Neural progenitor cell (in vitro differentiated cells): ENCODE data around the gene MBP. TPM values are rescaled to one million over a fixed set of nuclear protein-coding genes. Genes with fewer than 3 reads are reported as not detected.
A peak's percentile ranks its signal among the peaks of the same experiment; 100 is the strongest.

Experiments used
- DNase-seq: peaks from one replicate; pipeline ENCODE4 v3.0.0-alpha.2; 2016; ENCODE audit warnings: low spot score
- H2AFZ ChIP-seq: fragments of 200-600 bp; sonication (generic); replicated peaks from 2 replicates; pipeline ENCODE4 v1.6.1; 2016; ENCODE audit warnings: antibody characterized with exemption
- H3F3A ChIP-seq: fragments of 200-600 bp; sonication (generic); 2 replicates; pipeline ENCODE4 v1.6.1; 2016; ENCODE audit warnings: antibody characterized with exemption, low read depth
- H3K27ac ChIP-seq: fragments of 200-600 bp; sonication (generic); 2 replicates; pipeline ENCODE4 v1.5.1; 2016; ENCODE audit warnings: mild to moderate bottlenecking
- H3K27me3 ChIP-seq: fragments of 200-600 bp; sonication (generic); 2 replicates; pipeline ENCODE4 v1.6.1; 2016; ENCODE audit warnings: mild to moderate bottlenecking, moderate library complexity
- H3K36me3 ChIP-seq: fragments of 200-600 bp; sonication (generic); 2 replicates; pipeline ENCODE4 v1.5.1; 2016
- H3K4me1 ChIP-seq: fragments of 200-600 bp; sonication (generic); 2 replicates; pipeline ENCODE4 v1.6.1; 2016; ENCODE audit warnings: mixed run types
- H3K4me2 ChIP-seq: fragments of 200-600 bp; sonication (generic); 2 replicates; pipeline ENCODE4 v1.6.1; 2016
- H3K4me3 ChIP-seq: fragments of 200-600 bp; sonication (generic); 2 replicates; pipeline ENCODE4 v1.5.1; 2016
- H3K79me2 ChIP-seq: fragments of 200-600 bp; sonication (generic); 2 replicates; pipeline ENCODE4 v1.6.1; 2016; ENCODE audit warnings: low read depth
- H3K9ac ChIP-seq: fragments of 200-600 bp; sonication (generic); 2 replicates; pipeline ENCODE4 v1.6.1; 2016
- H3K9me3 ChIP-seq: fragments of 200-600 bp; sonication (generic); 2 replicates; pipeline ENCODE4 v1.5.1; 2016; ENCODE audit warnings: low read depth
- H4K20me1 ChIP-seq: fragments of 200-600 bp; sonication (generic); 2 replicates; pipeline ENCODE4 v1.6.1; 2016; ENCODE audit warnings: low read depth
- H3K27ac Mint-ChIP-seq: 3 replicates; pipeline ENCODE4 v1.8.0; 2021; ENCODE audit warnings: mixed read lengths
- H3K27me3 Mint-ChIP-seq: 2 replicates; pipeline ENCODE4 v1.8.0; 2022; ENCODE audit warnings: low read depth, mild to moderate bottlenecking, inconsistent platforms, moderate library complexity, mixed read lengths; ENCODE audit not compliant: insufficient read depth
- H3K36me3 Mint-ChIP-seq: 3 replicates; pipeline ENCODE4 v1.8.0; 2021; ENCODE audit warnings: mixed read lengths
- H3K4me1 Mint-ChIP-seq: 3 replicates; pipeline ENCODE4 v1.8.0; 2021; ENCODE audit warnings: mixed read lengths
- H3K4me3 Mint-ChIP-seq: 3 replicates; pipeline ENCODE4 v1.8.0; 2021; ENCODE audit warnings: mild to moderate bottlenecking, moderate library complexity, mixed read lengths
- H3K9me3 Mint-ChIP-seq: 3 replicates; pipeline ENCODE4 v1.8.0; 2020; ENCODE audit warnings: mixed read lengths
- EZH2 ChIP-seq: fragments of 200-600 bp; sonication (generic); IDR thresholded peaks from 2 replicates; pipeline ENCODE4 v1.6.1; 2017; ENCODE audit warnings: antibody characterized with exemption, mild to moderate bottlenecking, moderate library complexity
- EZH2phosphoT487 ChIP-seq: fragments of 200-600 bp; sonication (generic); IDR thresholded peaks from 2 replicates; pipeline ENCODE4 v1.6.1; 2017; ENCODE audit warnings: antibody characterized with exemption
- total RNA-seq: library from RNA; depleted of rRNA; stranded (reverse); fragments of >200 nt; gene quantifications from 2 replicates; pipeline ENCODE4 v1.2.3, GENCODE V29; 2015; ENCODE audit warnings: low replicate concordance
- TF ChIP-seq, protein P1 (sequence below): fragments of 200-600 bp; sonication (generic); IDR thresholded peaks from 2 replicates; pipeline ENCODE4 v1.5.1; 2017; ENCODE audit warnings: antibody characterized with exemption, mild to moderate bottlenecking

The MBP gene
- total RNA-seq, 1 donor from 2014 or later: 0.64 TPM

DNA sequence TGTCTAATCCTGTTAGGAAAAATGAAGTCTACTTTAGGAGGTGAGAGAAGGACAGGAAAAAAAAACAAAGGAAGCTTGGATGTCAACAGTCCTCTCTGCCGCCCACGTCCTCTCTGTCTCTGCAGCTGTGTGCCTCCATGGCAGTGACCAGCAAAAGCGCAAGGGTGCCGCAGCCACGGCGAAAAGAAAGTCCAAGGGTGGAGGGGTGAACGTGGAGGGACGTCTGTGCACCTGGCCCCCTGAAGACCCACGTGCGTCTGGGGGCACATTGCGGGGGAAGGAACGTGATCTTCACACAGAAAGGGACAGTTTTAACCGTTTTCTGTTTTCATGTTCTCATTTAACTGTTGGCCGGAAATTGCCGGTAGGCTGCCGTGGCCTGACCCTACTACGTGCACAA lies 152.7 kb downstream of the MBP start:
- Histone ChIP-seq H3K4me3 (no peak overlapping the region), H3K79me2 (no peaks in the 10 kb centered on the region), H4K20me1 (no peaks in the 10 kb centered on the region), H3K4me2 (no peak overlapping the region), H3F3A (no peaks in the 10 kb centered on the region), H3K27ac (no peak overlapping the region), H2AFZ (no peak overlapping the region), H3K27me3 (no peaks in the 10 kb centered on the region), H3K4me1 (peaks cover 19% of the 10 kb centered on the region), H3K9me3 (no peaks in the 10 kb centered on the region), H3K9ac (no peak overlapping the region), H3K36me3 (no peaks in the 10 kb centered on the region)
- Mint-ChIP-seq H3K27ac (peak overlapping the region; percentile 86), H3K4me1 (peaks cover 46% of the 10 kb centered on the region), H3K9me3 (no peaks in the 10 kb centered on the region), H3K36me3 (peaks cover 10% of the 10 kb centered on the region), H3K27me3 (peaks cover 4% of the 10 kb centered on the region), H3K4me3 (no peak overlapping the region)
- TF ChIP-seq, protein P1, sequence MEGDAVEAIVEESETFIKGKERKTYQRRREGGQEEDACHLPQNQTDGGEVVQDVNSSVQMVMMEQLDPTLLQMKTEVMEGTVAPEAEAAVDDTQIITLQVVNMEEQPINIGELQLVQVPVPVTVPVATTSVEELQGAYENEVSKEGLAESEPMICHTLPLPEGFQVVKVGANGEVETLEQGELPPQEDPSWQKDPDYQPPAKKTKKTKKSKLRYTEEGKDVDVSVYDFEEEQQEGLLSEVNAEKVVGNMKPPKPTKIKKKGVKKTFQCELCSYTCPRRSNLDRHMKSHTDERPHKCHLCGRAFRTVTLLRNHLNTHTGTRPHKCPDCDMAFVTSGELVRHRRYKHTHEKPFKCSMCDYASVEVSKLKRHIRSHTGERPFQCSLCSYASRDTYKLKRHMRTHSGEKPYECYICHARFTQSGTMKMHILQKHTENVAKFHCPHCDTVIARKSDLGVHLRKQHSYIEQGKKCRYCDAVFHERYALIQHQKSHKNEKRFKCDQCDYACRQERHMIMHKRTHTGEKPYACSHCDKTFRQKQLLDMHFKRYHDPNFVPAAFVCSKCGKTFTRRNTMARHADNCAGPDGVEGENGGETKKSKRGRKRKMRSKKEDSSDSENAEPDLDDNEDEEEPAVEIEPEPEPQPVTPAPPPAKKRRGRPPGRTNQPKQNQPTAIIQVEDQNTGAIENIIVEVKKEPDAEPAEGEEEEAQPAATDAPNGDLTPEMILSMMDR: no peak
- no peak for TF ChIP-seq EZH2phosphoT487
- no peak for TF ChIP-seq EZH2
- no peak for DNase-seq

DNA sequence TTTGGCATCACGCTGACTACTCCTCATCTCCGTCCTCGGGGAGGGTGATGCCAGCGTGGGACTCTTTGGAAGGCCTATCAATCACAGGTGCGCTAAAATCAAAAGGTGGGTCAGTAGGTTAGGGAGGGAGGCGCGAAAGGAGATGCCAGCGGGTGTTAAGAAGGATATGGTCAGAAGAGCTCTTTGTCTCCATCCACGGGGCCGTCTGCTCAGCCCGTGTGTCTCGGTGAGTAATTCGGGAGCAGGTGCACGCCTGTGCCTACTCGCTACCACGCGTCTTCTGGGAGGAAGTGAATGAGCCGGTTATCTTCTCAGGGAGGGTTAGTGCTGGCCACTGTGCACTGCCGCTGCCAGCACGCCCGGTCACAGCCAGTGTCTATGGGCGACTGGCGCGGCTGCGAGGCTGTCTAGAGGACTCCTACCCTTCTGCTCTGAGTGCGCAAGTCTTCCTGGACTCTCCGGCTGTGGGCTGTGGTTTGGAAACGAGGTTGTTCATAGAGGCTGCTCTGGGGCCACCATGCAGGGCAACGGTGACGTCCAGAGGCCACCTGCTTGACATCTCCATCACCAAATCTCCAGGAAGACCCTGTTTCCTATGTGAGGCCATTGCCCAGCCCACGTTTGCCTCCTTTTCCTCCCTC lies 153.4 kb downstream of the MBP start:
- no peaks in the 10 kb centered on the region for H3K9me3 Mint-ChIP-seq
- H3K4me3 ChIP-seq: no peak overlapping the region
- peak overlapping the region; percentile 86 for H3K27ac Mint-ChIP-seq
- no peak overlapping the region for H3K9ac ChIP-seq
- no peak overlapping the region for H3K4me3 Mint-ChIP-seq
- no peaks in the 10 kb centered on the region for H3K27me3 ChIP-seq
- peaks cover 12% of the 10 kb centered on the region for H3K36me3 Mint-ChIP-seq
- H2AFZ ChIP-seq: no peak overlapping the region
- DNase-seq: no peak
- no peaks in the 10 kb centered on the region for H3F3A ChIP-seq
- no peak for TF ChIP-seq EZH2phosphoT487
- TF ChIP-seq, protein P1: no peak
- no peak for TF ChIP-seq EZH2
- peaks cover 49% of the 10 kb centered on the region for H3K4me1 Mint-ChIP-seq
- no peaks in the 10 kb centered on the region for H3K79me2 ChIP-seq
- H3K4me1 ChIP-seq: peaks cover 20% of the 10 kb centered on the region
- no peak overlapping the region for H3K4me2 ChIP-seq
- H4K20me1 ChIP-seq: no peaks in the 10 kb centered on the region
- no peaks in the 10 kb centered on the region for H3K36me3 ChIP-seq
- no peaks in the 10 kb centered on the region for H3K9me3 ChIP-seq
- H3K27ac ChIP-seq: no peak overlapping the region
- H3K27me3 Mint-ChIP-seq: peaks cover 4% of the 10 kb centered on the region

DNA sequence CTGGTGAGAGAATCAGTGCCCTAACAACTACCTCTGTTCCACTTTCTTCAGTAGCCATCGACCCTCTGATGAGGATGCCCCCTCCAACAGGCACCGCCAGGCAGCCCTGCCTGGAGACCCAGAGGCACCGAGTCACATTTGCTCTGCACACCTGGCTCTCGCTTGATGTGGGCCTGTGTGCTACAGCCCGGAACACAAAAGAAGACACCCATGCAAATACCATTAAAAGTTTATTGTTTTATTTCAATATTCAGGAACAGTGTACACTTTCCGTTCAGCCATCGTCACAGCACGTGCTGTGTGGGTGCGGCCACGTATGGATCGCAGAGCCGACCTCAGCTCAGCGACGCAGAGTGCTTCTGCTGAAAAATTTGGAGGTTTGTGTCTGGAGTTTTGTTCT lies 154.0 kb downstream of the MBP start:
- H3F3A ChIP-seq: no peaks in the 10 kb centered on the region
- Mint-ChIP-seq H3K27ac (no peak overlapping the region), H3K27me3 (peaks cover 4% of the 10 kb centered on the region), H3K9me3 (no peaks in the 10 kb centered on the region), H3K4me1 (peaks cover 50% of the 10 kb centered on the region), H3K4me3 (no peak overlapping the region), H3K36me3 (peaks cover 12% of the 10 kb centered on the region)
- H3K27me3 ChIP-seq: no peaks in the 10 kb centered on the region
- H3K9ac ChIP-seq: no peak overlapping the region
- H3K79me2 ChIP-seq: no peaks in the 10 kb centered on the region
- H3K27ac ChIP-seq: no peak overlapping the region
- TF ChIP-seq EZH2 (no peak), EZH2phosphoT487 (no peak)
- TF ChIP-seq, protein P1: no peak
- no peak overlapping the region for H3K4me3 ChIP-seq
- H3K9me3 ChIP-seq: no peaks in the 10 kb centered on the region
- H3K4me2 ChIP-seq: no peak overlapping the region
- H4K20me1 ChIP-seq: no peaks in the 10 kb centered on the region
- H3K4me1 ChIP-seq: peaks cover 23% of the 10 kb centered on the region
- no peak for DNase-seq
- H2AFZ ChIP-seq: no peak overlapping the region
- no peaks in the 10 kb centered on the region for H3K36me3 ChIP-seq
